ENCODE data around the gene VWA3A.

DNA sequence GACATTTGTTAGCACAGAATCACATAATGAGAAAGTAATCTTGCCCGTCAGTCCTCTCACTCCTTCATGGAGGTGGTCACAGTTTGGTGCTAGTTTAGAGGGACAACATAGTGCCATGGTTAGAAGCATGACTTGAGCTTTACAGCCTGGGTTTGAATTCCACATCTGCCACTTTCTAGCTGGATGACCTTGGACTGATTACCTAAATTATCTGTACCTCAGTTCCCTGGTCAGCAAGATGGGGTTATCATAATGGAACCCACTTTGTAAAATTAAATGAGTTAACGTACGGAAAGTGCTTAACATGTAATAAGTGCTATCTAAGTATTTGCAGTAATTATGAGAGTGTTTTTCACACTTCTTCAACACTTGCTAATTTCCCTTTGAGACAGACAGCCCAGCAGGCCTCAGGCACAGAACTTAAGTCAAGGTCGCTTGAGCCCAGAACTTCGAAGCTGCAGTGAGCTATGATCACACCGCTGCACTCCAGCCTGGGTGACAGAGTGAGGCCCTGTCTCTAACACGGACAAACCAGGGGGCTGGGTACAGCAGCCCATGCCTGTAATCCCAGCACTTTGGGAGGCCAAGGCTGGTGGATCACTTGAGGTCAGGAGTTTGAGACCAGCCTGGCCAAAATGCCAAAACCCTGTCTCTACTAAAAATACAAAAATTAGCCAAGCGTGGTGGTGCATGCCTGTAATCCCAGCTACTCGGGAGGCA is 7.1 kb downstream of the VWA3A start:
- no peak for TF ChIP-seq POLR2AphosphoS5 (IDR thresholded peaks at IDR 0.05)
- no peak for TF ChIP-seq EP300 (IDR thresholded peaks at IDR 0.05)

Measured in stomach (tissue), 4 donors.